Mucosa of descending colon (tissue), 3 donors: Measurements from ENCODE around the gene SPTBN5. TPM values are rescaled to one million over a fixed set of nuclear protein-coding genes. Genes with fewer than 3 reads are reported as not detected.
"Not testable (repeated sequence)": the region's sequence is repeated elsewhere in the genome, so short reads cannot be mapped to it uniquely, and the experiment has no call there.

Experiments
- ATAC-seq: fragments of 200-7000 bp; cut with Tn5 transposase; one replicate; pipeline ENCODE4 v1.9.1; 2020; ENCODE audit warnings: mild to moderate bottlenecking, moderate library complexity
- DNase-seq, 3 donors: peaks; one replicate each; pipeline ENCODE4 v3.0.0-alpha.2; 2020
- H3K36me3 ChIP-seq: fragments of 200-600 bp; one replicate; pipeline ENCODE4 v1.8.0; 2021; ENCODE audit warnings: low read depth, mild to moderate bottlenecking
- H3K4me1 ChIP-seq: fragments of 200-600 bp; one replicate; pipeline ENCODE4 v1.8.0; 2021; ENCODE audit warnings: low read depth, mild to moderate bottlenecking
- H3K4me3 ChIP-seq: fragments of 200-600 bp; one replicate; pipeline ENCODE4 v1.8.0; 2021; ENCODE audit warnings: mild to moderate bottlenecking
- H3K9me3 ChIP-seq: fragments of 200-600 bp; one replicate; pipeline ENCODE4 v1.8.0; 2021; ENCODE audit warnings: mild to moderate bottlenecking
- intact Hi-C, 2 donors: fragments of 100-400 bp; cut with DNase I in 1 of 2; cut with micrococcal nuclease in 1 of 2; formaldehyde crosslinking; loops; one replicate each; pipeline versions ENCODE4 v1.11.0 to v1.11.1; 2022; cut with DNase I, micrococcal nuclease
- total RNA-seq, 3 donors: library from RNA; stranded (reverse); fragmentation: NEBNext Ultra II Directional in 2 of 3; extraction: Animal tissue kit (Norgen Biotek cat#: 25700) in 2 of 3; gene quantifications; one replicate each; pipeline versions ENCODE4 v1.2.1 to v1.2.4, GENCODE V29; 2021 to 2023
- TF ChIP-seq, protein P1 (sequence below): fragments of 200-600 bp; IDR thresholded peaks from one replicate; pipeline ENCODE4 v1.8.0; 2022; ENCODE audit warnings: antibody characterized with exemption, mild to moderate bottlenecking
- donor health status: DM: no; HTN: no; CAD: no; lungs with moderate emphysema.
- donor health status: DM: no; HTN: no; CAD: no.
- donor health status: DM: no; HTN: yes; CAD: no.

The SPTBN5 gene
- total RNA-seq, 3 donors from 2014 or later, result 0.36 to 2.2 (median 0.87) TPM

DNA sequence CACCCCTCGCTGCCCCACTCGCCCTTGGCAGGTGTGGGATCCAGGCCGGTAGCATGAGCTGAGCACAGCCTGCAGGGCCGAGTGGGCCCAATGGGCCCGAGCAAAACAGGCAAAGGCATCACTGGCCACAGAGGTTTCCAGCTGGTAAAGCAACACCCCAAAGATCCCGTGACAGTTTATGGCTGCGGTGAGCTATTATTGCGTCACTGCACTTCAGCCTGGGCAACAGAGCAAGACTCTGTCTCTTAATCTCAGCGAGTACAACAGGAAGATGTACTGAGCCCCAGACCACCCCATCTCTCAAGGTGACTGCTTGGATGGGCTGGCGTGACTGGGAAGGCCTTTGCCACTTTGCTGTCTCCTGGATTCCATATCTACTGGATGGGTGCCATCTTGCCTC, 61.6 kb downstream of the SPTBN5 start:
- intact Hi-C loops, result no loop called here
- H3K4me1 ChIP-seq, result peaks cover 13% of the 10 kb centered on the region
- H3K36me3 ChIP-seq, result no peaks in the 10 kb centered on the region
- no peak overlapping the region for H3K4me3 ChIP-seq
- TF ChIP-seq, protein P1, sequence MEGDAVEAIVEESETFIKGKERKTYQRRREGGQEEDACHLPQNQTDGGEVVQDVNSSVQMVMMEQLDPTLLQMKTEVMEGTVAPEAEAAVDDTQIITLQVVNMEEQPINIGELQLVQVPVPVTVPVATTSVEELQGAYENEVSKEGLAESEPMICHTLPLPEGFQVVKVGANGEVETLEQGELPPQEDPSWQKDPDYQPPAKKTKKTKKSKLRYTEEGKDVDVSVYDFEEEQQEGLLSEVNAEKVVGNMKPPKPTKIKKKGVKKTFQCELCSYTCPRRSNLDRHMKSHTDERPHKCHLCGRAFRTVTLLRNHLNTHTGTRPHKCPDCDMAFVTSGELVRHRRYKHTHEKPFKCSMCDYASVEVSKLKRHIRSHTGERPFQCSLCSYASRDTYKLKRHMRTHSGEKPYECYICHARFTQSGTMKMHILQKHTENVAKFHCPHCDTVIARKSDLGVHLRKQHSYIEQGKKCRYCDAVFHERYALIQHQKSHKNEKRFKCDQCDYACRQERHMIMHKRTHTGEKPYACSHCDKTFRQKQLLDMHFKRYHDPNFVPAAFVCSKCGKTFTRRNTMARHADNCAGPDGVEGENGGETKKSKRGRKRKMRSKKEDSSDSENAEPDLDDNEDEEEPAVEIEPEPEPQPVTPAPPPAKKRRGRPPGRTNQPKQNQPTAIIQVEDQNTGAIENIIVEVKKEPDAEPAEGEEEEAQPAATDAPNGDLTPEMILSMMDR, result no peak
- ATAC-seq (no peak), DNase-seq (no peak)
- H3K9me3 ChIP-seq, result no peaks in the 10 kb centered on the region

DNA sequence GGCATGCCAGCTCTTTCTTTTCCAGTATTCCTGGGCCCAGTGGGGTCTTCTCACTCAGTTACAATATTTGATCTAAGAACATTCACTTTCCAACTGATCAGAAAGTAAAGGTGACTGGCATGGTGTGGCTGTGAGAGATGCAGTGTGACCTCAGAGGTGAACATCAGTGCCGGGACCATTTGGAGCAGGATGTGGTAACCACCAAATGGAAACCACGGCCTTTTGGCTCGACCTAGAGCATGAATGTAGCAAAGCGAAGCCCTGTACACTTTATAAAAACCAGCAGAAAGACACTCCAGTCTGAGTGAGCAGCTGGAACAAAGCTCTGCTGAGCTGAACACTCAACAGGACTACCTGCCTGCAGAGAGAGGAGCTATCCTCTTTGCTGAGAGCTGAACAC, 62.6 kb downstream of the SPTBN5 start:
- H3K36me3 ChIP-seq, ATAC-seq, H3K9me3 ChIP-seq, H3K4me3 ChIP-seq, intact Hi-C loops, DNase-seq: not testable (repeated sequence)
- H3K4me1 ChIP-seq, result peaks cover 13% of the 10 kb centered on the region

DNA sequence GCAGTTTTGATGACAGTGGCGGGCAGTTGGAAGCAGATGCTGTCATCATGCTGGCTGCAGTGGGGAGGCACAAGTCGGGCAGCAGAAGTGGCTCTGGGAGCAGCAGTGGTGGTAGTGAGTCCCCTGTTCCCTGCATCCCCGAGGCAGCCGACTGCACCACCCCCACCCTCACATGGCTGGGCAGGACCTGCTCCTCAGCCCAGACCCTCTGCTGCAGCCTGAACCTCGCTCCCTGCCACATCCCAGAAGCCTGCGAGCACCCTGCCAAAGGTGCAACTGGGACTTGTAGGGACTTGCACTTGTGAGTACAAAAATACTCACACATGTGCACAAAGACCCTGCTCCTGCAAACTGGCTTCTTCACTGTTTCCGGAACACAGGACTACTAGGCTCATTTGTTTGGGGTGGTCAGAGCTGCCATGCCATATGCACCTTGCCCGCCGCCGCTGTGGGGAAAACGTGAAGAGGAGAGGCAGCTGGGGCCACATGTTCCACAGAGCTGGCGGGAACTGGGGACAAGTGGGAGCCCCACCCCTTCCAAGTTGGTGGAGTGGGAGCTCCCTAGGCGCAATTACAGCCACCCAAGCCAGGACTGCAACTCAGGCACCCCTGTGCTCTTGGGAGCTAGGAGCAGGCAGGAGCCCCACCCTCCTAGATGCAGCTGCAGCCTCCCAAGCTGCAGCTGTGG, 63.8 kb downstream of the SPTBN5 start:
- TF ChIP-seq, protein P1, result no peak
- H3K9me3 ChIP-seq, result no peaks in the 10 kb centered on the region
- intact Hi-C loops, result no loop called here
- peaks cover 13% of the 10 kb centered on the region for H3K4me1 ChIP-seq
- DNase-seq, result no peak
- no peak overlapping the region for H3K4me3 ChIP-seq
- ATAC-seq, result no peak
- H3K36me3 ChIP-seq, result no peaks in the 10 kb centered on the region

DNA sequence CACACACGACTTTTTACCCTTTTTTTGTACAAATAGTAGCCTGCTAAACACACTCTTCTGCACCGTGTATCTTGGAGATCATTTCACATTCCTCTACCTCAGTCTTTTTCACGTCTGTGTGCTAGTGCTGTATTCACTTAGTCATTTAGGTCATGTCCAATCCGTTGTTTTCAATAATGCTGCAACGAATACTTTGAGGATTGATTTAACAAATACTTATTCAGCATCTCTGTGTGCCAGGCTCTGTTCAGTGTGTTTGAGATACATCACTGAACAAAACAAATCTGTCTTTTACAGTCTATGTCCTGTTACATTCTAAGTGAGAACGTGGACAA, 65.1 kb downstream of the SPTBN5 start:
- TF ChIP-seq, protein P1, result no peak
- DNase-seq, result no peak
- Histone ChIP-seq H3K4me3 (no peak overlapping the region), H3K9me3 (no peaks in the 10 kb centered on the region), H3K4me1 (peaks cover 13% of the 10 kb centered on the region), H3K36me3 (no peaks in the 10 kb centered on the region)
- ATAC-seq, result no peak
- intact Hi-C loops, result no loop called here

DNA sequence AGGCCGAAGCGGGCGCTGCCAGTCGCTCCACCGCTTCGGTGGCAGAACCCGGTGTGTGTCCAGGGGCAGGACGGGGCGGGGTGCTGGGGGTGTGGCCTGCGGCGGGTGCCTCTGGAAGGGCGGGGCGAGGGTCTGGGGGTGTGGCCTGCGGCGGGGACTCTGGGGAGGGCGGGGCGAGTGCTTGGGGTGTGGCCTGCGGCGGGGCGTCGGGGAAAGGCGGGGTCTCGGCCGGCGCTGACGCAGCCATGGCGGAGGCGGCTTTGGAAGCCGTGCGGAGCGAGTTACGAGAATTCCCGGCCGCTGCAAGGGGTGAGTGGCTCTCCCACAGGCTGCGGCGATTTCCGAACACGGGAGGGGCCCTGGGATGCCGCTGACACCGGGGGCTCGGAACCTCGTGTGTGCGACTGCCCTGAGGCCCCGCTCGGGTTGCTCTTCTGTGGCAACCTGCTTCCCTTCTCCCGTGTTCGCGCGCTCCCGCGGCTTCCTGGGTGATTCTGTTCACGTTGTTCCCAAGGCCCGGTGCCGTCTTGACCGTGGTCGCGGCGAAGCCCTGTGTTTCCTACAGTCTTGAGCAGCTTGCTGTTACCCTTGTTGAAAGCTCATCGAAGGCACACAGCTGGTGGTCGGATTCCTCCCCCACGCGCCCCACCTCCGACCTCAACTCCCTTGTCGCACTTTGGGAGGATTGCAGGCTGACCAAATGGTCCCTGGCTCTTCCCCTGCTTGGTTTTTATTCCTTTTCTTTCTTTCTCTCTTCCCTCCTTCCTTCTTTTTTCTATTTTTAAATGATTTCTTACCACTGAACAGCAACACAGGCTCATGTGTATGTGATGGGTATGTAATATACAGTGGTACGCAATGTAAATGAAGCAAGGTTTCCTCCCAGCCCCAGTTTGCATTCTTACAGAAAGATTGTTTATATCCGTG, 65.7 kb downstream of the SPTBN5 start, which contains the start of gene JMJD7:
JMJD7 (plus strand) TSS at position 213 of the 927 bp plus-strand sequence; CDS start at position 246, 33 bp downstream.
- Histone ChIP-seq H3K36me3 (no peaks in the 10 kb centered on the region), H3K4me1 (peaks cover 13% of the 10 kb centered on the region), H3K4me3 (peak within 1 kb of the TSS; percentile 50), H3K9me3 (no peaks in the 10 kb centered on the region)
- DNase-seq (peak; percentile 97 to 98 (median 98)), ATAC-seq (peak; percentile 98)
- intact Hi-C loops, result no loop called here
- TF ChIP-seq, protein P1, result no peak
